Mammary epithelial cell (primary cell): Measurements from ENCODE around the gene SRA1.

Experiments
- EZH2 ChIP-seq: IDR thresholded peaks from 2 replicates; pipeline ENCODE4 v1.6.1; 2012; ENCODE audit warnings: low read length, inconsistent platforms, borderline replicate concordance
- TF ChIP-seq, protein P1 (sequence below), 2 donors: IDR thresholded peaks in 1 of 2; conservative IDR thresholded peaks in 1 of 2; 2 replicates each; pipeline ENCODE4 v1.5.1; 2011 to 2012; ENCODE audit warnings: inconsistent platforms in 2 of 2, low read length in 2 of 2, mild to moderate bottlenecking in 2 of 2, control low read depth in 1 of 2, low read depth in 1 of 2; ENCODE audit not compliant: insufficient read depth in 1 of 2; ENCODE audit errors: extremely low read depth in 1 of 2

DNA sequence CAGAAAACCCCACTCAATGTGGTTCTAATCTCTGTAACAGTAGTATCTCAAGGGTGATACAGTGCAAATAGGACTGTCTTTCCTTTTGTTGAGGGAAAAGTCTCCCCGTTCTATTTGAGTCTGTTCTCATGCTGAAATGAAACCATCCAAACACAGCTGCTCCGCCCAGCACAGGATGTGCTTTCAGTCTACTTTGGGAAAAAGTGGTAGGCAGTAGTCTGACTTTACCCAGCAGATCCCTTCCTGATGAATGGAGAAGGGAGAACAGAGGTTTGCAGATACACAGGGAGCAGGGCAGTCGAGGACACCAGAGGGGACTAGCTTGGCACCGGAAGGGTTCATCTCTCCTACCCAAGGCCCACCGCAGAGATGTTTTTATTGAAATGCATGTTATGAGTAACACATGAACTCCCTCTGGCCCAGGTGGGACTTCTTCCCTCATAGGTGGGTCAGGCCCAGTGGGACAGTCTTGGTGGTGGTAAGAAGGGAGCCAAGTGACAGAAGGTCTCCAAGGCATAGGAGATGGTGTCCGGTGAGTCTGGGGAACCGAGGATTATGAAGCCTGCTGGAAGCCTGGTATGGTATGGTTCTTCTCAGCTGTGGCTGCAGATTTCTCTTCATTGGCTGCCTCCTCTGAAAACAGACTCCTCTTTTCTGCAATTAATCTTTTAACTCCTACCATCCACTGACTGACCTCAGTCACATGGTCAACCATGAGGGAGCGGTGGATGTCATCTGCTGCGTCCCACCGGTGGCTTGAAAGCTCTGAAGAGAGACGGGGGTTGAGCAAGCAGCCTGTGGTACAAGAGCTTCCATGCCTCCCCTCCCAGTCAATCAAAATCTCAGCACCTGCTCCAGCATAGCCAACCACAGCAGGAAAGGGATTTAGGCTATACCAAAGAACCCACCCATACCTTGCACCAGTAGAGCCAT, 6.9 kb downstream of the SRA1 start:
- TF ChIP-seq, protein P1, sequence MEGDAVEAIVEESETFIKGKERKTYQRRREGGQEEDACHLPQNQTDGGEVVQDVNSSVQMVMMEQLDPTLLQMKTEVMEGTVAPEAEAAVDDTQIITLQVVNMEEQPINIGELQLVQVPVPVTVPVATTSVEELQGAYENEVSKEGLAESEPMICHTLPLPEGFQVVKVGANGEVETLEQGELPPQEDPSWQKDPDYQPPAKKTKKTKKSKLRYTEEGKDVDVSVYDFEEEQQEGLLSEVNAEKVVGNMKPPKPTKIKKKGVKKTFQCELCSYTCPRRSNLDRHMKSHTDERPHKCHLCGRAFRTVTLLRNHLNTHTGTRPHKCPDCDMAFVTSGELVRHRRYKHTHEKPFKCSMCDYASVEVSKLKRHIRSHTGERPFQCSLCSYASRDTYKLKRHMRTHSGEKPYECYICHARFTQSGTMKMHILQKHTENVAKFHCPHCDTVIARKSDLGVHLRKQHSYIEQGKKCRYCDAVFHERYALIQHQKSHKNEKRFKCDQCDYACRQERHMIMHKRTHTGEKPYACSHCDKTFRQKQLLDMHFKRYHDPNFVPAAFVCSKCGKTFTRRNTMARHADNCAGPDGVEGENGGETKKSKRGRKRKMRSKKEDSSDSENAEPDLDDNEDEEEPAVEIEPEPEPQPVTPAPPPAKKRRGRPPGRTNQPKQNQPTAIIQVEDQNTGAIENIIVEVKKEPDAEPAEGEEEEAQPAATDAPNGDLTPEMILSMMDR (conservative IDR thresholded peaks at IDR 0.05 in 1 of 2, IDR thresholded peaks at IDR 0.05 in 1 of 2; ENCODE audit: extremely low read depth in 1 of 2, insufficient read depth in 1 of 2, low read depth in 1 of 2, low read length in 2 of 2), result no peak
- no peak for TF ChIP-seq EZH2
